PC-9 (cell line): ENCODE measurements around the gene FOXK1. TPM values are rescaled to one million over a fixed set of nuclear protein-coding genes. Genes with fewer than 3 reads are reported as not detected.

Source experiments
- BruUV-seq: library from RNA; stranded (reverse); fragments of 400-500 nt; replicated peaks from 2 replicates; lab custom pipeline; 2021; lab: Mats Ljungman, UMichigan
- CTCF ChIA-PET: fragments of 300-600 bp; sonication (Branson Sonifier 250); formaldehyde crosslinking; loops from one replicate; lab custom pipeline; 2022; ENCODE audit warnings: antibody characterized with exemption; lab: Charles Lee
- POLR2A ChIA-PET: fragments of 300-600 bp; sonication (Branson Sonifier 250); formaldehyde crosslinking; loops from one replicate; lab custom pipeline; 2022; ENCODE audit warnings: antibody characterized with exemption; ENCODE audit not compliant: unreplicated experiment; lab: Charles Lee
- DNase-seq, 2 experiments: peaks; one replicate each; pipeline versions ENCODE4 v3.0.0 to v3.0.0-alpha.2; 2015 to 2022; ENCODE audit warnings: mixed read lengths in 1 of 2
- H2AFZ ChIP-seq: fragments of 200-600 bp; sonication (generic); 2 replicates; pipeline ENCODE4 v1.8.1; 2017; ENCODE audit warnings: antibody characterized with exemption
- H3F3A ChIP-seq: fragments of 200-600 bp; sonication (generic); 2 replicates; pipeline ENCODE4 v1.8.1; 2017; ENCODE audit warnings: antibody characterized with exemption, mild to moderate bottlenecking, low read depth; ENCODE audit not compliant: insufficient read depth
- H3K27ac ChIP-seq: fragments of 200-600 bp; sonication (generic); 2 replicates; pipeline ENCODE4 v1.6.1; 2016; ENCODE audit warnings: mixed run types
- H3K27me3 ChIP-seq: fragments of 200-600 bp; sonication (generic); 2 replicates; pipeline ENCODE4 v1.6.1; 2016; ENCODE audit warnings: low read depth, mixed run types; ENCODE audit not compliant: insufficient read depth
- H3K36me3 ChIP-seq: fragments of 200-600 bp; sonication (generic); 2 replicates; pipeline ENCODE4 v1.6.1; 2016; ENCODE audit warnings: low read depth, mixed run types
- H3K4me1 ChIP-seq: fragments of 200-600 bp; sonication (generic); replicated peaks from 2 replicates; pipeline ENCODE4 v1.6.1; 2016; ENCODE audit warnings: mixed run types; ENCODE audit not compliant: insufficient read depth
- H3K4me2 ChIP-seq: fragments of 200-600 bp; sonication (generic); 2 replicates; pipeline ENCODE4 v1.6.1; 2017; ENCODE audit warnings: mixed run types
- H3K4me3 ChIP-seq: fragments of 200-600 bp; sonication (generic); 2 replicates; pipeline ENCODE4 v1.6.1; 2016; ENCODE audit warnings: mixed run types
- H3K79me2 ChIP-seq: fragments of 200-600 bp; sonication (generic); 2 replicates; pipeline ENCODE4 v1.6.1; 2017; ENCODE audit warnings: low read depth, mixed run types
- H3K9me2 ChIP-seq: fragments of 200-600 bp; sonication (generic); 2 replicates; pipeline ENCODE4 v1.8.1; 2017; ENCODE audit warnings: mild to moderate bottlenecking; ENCODE audit not compliant: insufficient read depth
- H3K9me3 ChIP-seq: fragments of 200-600 bp; sonication (generic); 2 replicates; pipeline ENCODE4 v1.8.1; 2016; ENCODE audit warnings: low read depth; ENCODE audit not compliant: insufficient read depth
- H4K20me1 ChIP-seq: fragments of 200-600 bp; sonication (generic); 2 replicates; pipeline ENCODE4 v1.8.1; 2017; ENCODE audit not compliant: insufficient read depth
- CTCF ChIP-seq: fragments of 200-600 bp; sonication (generic); conservative IDR thresholded peaks from 2 replicates; pipeline ENCODE4 v1.6.1; 2017; ENCODE audit warnings: mixed run types, antibody characterized with exemption, mild to moderate bottlenecking, moderate library complexity
- EZH2 ChIP-seq: fragments of 200-600 bp; sonication (generic); IDR thresholded peaks from 2 replicates; pipeline ENCODE4 v1.8.0; 2017; ENCODE audit warnings: antibody characterized with exemption, low read depth
- intact Hi-C: fragments of 100-400 bp; cut with micrococcal nuclease; formaldehyde crosslinking; loops from one replicate; pipeline ENCODE4 v1.10.0; 2022; ENCODE audit not compliant: unreplicated experiment
- total RNA-seq: library from RNA; stranded (reverse); gene quantifications from 2 replicates; pipeline ENCODE4 v1.2.3, GENCODE V29; 2021

The FOXK1 gene
- total RNA-seq, 1 experiment from 2014 or later = 68.1 TPM

GRCh38 chr7:4738711-4739527, 56.8 kb downstream of the FOXK1 start:
- peaks cover 86% of the 10 kb centered on the region for H3K79me2 ChIP-seq
- BruUV-seq = TSS peak; percentile 33
- H2AFZ ChIP-seq = no peak overlapping the region
- H3K9me3 ChIP-seq = no peaks in the 10 kb centered on the region
- no peaks in the 10 kb centered on the region for H3K27me3 ChIP-seq
- H4K20me1 ChIP-seq = peaks cover 36% of the 10 kb centered on the region
- H3K36me3 ChIP-seq = peaks cover 23% of the 10 kb centered on the region
- 0 out of 2 replicates have a peak overlapping the region, but pooled peaks have one; percentile 2 for H3K4me2 ChIP-seq
- peak in 1 of 2 experiments; percentile 68 for DNase-seq
- H3K4me1 ChIP-seq = peaks cover 27% of the 10 kb centered on the region
- ChIA-PET CTCF (no interaction called here), POLR2A (interaction anchor here (0.6 kb wide), 2 partner anchors 321 to 1764 kb away, joined by 3 to 5 read pairs; no protein-coding TSS in a partner anchor)
- TF ChIP-seq EZH2 (no peak), CTCF (no peak)
- intact Hi-C loops = no loop called here
- no peaks in the 10 kb centered on the region for H3K9me2 ChIP-seq
- peak overlapping the region; percentile 47 for H3K27ac ChIP-seq
- no peak overlapping the region for H3K4me3 ChIP-seq
- H3F3A ChIP-seq = peaks cover 30% of the 10 kb centered on the region

GRCh38 chr7:4739528-4739992, 57.5 kb downstream of the FOXK1 start:
- Histone ChIP-seq H3K9me2 (no peaks in the 10 kb centered on the region), H3K36me3 (peaks cover 23% of the 10 kb centered on the region), H3K27ac (peak overlapping the region; percentile 47), H3K4me3 (no peak overlapping the region), H3K79me2 (peaks cover 80% of the 10 kb centered on the region), H3F3A (peaks cover 36% of the 10 kb centered on the region), H4K20me1 (peaks cover 30% of the 10 kb centered on the region), H3K27me3 (no peaks in the 10 kb centered on the region), H3K4me2 (no peak overlapping the region), H3K4me1 (peaks cover 33% of the 10 kb centered on the region), H3K9me3 (no peaks in the 10 kb centered on the region), H2AFZ (no peak overlapping the region)
- no peak for DNase-seq
- TF ChIP-seq EZH2 (no peak), CTCF (no peak)
- CTCF ChIA-PET = interaction anchor here (0.5 kb wide), 1 partner anchor 109 kb away, joined by 3 read pairs; no protein-coding TSS in a partner anchor
- BruUV-seq = no TSS peak
- intact Hi-C loops = no loop called here
- POLR2A ChIA-PET = no interaction called here

GRCh38 chr7:4740796-4741195, 58.7 kb downstream of the FOXK1 start:
- Histone ChIP-seq H2AFZ (no peak overlapping the region), H4K20me1 (peaks cover 27% of the 10 kb centered on the region), H3K27me3 (no peaks in the 10 kb centered on the region), H3K4me3 (no peak overlapping the region), H3K9me2 (no peaks in the 10 kb centered on the region), H3K4me2 (no peak overlapping the region), H3K27ac (no peak overlapping the region), H3K79me2 (peaks cover 71% of the 10 kb centered on the region), H3K4me1 (peaks cover 38% of the 10 kb centered on the region), H3K9me3 (no peaks in the 10 kb centered on the region), H3K36me3 (peaks cover 23% of the 10 kb centered on the region), H3F3A (peaks cover 42% of the 10 kb centered on the region)
- intact Hi-C loops = no loop called here
- no peak for DNase-seq
- ChIA-PET POLR2A (no interaction called here), CTCF (no interaction called here)
- TF ChIP-seq CTCF (no peak), EZH2 (no peak)
- no TSS peak for BruUV-seq
